IMR-90 (cell line): Measurements from ENCODE around the gene RMI2. TPM values are rescaled to one million over a fixed set of nuclear protein-coding genes. Genes with fewer than 3 reads are reported as not detected.
A peak's percentile ranks its signal among the peaks of the same experiment; 100 is the strongest.

Experiments
- ATAC-seq: fragments of 200-7000 bp; cut with Tn5 transposase; 2 replicates; pipeline ENCODE4 v1.9.1; 2020; ENCODE audit warnings: low read depth, mild to moderate bottlenecking, moderate library complexity
- BruUV-seq: library from RNA; stranded (reverse); fragments of 400-500 nt; replicated peaks from 2 replicates; lab custom pipeline; 2021; lab: Mats Ljungman, UMichigan
- CTCF ChIA-PET: fragments of 300-600 bp; formaldehyde crosslinking; extraction: SDS; loops from one replicate; lab custom pipeline; 2021; ENCODE audit warnings: antibody characterized with exemption; lab: Yijun Ruan, JAX
- POLR2A ChIA-PET: fragments of 300-600 bp; sonication (Branson Sonifier 250); formaldehyde crosslinking; loops from one replicate; lab custom pipeline; 2022; ENCODE audit warnings: antibody characterized with exemption; ENCODE audit not compliant: unreplicated experiment; lab: Charles Lee
- DNase-seq: peaks from one replicate; pipeline ENCODE4 v3.0.0; 2013
- H2AFZ ChIP-seq: replicated peaks from 2 replicates; pipeline ENCODE3; 2013; ENCODE audit warnings: low read length, mild to moderate bottlenecking; ENCODE audit not compliant: poor library complexity
- H2AK5ac ChIP-seq: 2 replicates; pipeline ENCODE4 v1.6.1; 2013; ENCODE audit warnings: low read depth, low read length, inconsistent platforms
- H2AK9ac ChIP-seq: replicated peaks from 2 replicates; pipeline ENCODE3; 2013; ENCODE audit warnings: mild to moderate bottlenecking, low read depth, low read length, moderate library complexity; ENCODE audit not compliant: poor library complexity
- H2BK120ac ChIP-seq: 2 replicates; pipeline ENCODE4 v1.6.1; 2013; ENCODE audit warnings: low read depth, low read length, inconsistent platforms
- H2BK15ac ChIP-seq: 3 replicates; pipeline ENCODE4 v1.6.1; 2013; ENCODE audit warnings: low read depth, low read length, inconsistent platforms
- H2BK20ac ChIP-seq: 2 replicates; pipeline ENCODE4 v1.6.1; 2013; ENCODE audit warnings: low read depth, mild to moderate bottlenecking, inconsistent platforms, low read length, moderate library complexity
- H2BK5ac ChIP-seq: 2 replicates; pipeline ENCODE4 v1.6.1; 2013; ENCODE audit warnings: mild to moderate bottlenecking, low read depth, low read length, inconsistent platforms; ENCODE audit not compliant: poor library complexity, severe bottlenecking
- H3K14ac ChIP-seq: replicated peaks from 2 replicates; pipeline ENCODE4 v1.6.1; 2013; ENCODE audit warnings: low read depth, low read length, inconsistent platforms
- H3K18ac ChIP-seq: 2 replicates; pipeline ENCODE4 v1.6.1; 2013; ENCODE audit warnings: low read depth, low read length, control low read depth
- H3K23ac ChIP-seq: 2 replicates; pipeline ENCODE4 v1.6.1; 2013; ENCODE audit warnings: low read depth, low read length, inconsistent platforms
- H3K27ac ChIP-seq: 2 replicates; pipeline ENCODE4 v1.5.1; 2013; ENCODE audit warnings: mild to moderate bottlenecking, control low read depth, low read length; ENCODE audit not compliant: insufficient read depth
- H3K27me3 ChIP-seq: 2 replicates; pipeline ENCODE4 v1.6.1; 2013; ENCODE audit warnings: low read length; ENCODE audit not compliant: control insufficient read depth, insufficient read depth
- H3K36me3 ChIP-seq: 2 replicates; pipeline ENCODE4 v1.6.1; 2013; ENCODE audit warnings: low read length, mixed read lengths; ENCODE audit not compliant: control insufficient read depth, insufficient read depth
- H3K4ac ChIP-seq: 2 replicates; pipeline ENCODE4 v1.6.1; 2013; ENCODE audit warnings: low read depth, low read length, inconsistent platforms
- H3K4me1 ChIP-seq: 2 replicates; pipeline ENCODE4 v1.6.1; 2013; ENCODE audit warnings: low read length, mixed read lengths; ENCODE audit not compliant: control insufficient read depth, insufficient read depth
- H3K4me2 ChIP-seq: 2 replicates; pipeline ENCODE4 v1.6.1; 2013; ENCODE audit warnings: low read depth, mild to moderate bottlenecking, control low read depth, low read length, moderate library complexity
- H3K4me3 ChIP-seq: 2 replicates; pipeline ENCODE4 v1.5.1; 2013; ENCODE audit warnings: low read depth, mild to moderate bottlenecking, control low read depth, low read length, moderate library complexity; ENCODE audit not compliant: insufficient read depth
- H3K56ac ChIP-seq: 2 replicates; pipeline ENCODE4 v1.6.1; 2013; ENCODE audit warnings: low read length, inconsistent platforms; ENCODE audit not compliant: insufficient read depth; ENCODE audit errors: extremely low read depth
- H3K79me1 ChIP-seq, 2 experiments: 2 replicates each; pipeline ENCODE4 v1.6.1; 2013; ENCODE audit warnings: low read length in 2 of 2, inconsistent platforms in 1 of 2, low read depth in 1 of 2
- H3K9ac ChIP-seq: 2 replicates; pipeline ENCODE4 v1.6.1; 2013; ENCODE audit warnings: low read depth, low read length, control low read depth
- H3K9me1 ChIP-seq: 2 replicates; pipeline ENCODE4 v1.6.1; 2013; ENCODE audit warnings: low read length, inconsistent platforms; ENCODE audit not compliant: insufficient read depth
- H3K9me3 ChIP-seq: 2 replicates; pipeline ENCODE4 v1.6.1; 2013; ENCODE audit warnings: low read length; ENCODE audit not compliant: control insufficient read depth, insufficient read depth
- H4K20me1 ChIP-seq: 2 replicates; pipeline ENCODE4 v1.6.1; 2013; ENCODE audit warnings: low read length, inconsistent platforms; ENCODE audit not compliant: insufficient read depth
- H4K5ac ChIP-seq: 2 replicates; pipeline ENCODE4 v1.6.1; 2013; ENCODE audit warnings: mild to moderate bottlenecking, low read depth, low read length, control low read depth
- H4K8ac ChIP-seq, 2 experiments: 2 replicates each; pipeline ENCODE4 v1.6.1; 2013; ENCODE audit warnings: low read depth in 2 of 2, low read length in 2 of 2, control low read depth in 1 of 2, inconsistent platforms in 1 of 2
- H4K91ac ChIP-seq: 2 replicates; pipeline ENCODE4 v1.6.1; 2013; ENCODE audit warnings: low read depth, low read length, inconsistent platforms; ENCODE audit not compliant: insufficient read depth
- CEBPB ChIP-seq: IDR thresholded peaks from 2 replicates; pipeline ENCODE4 v1.6.1; 2012; ENCODE audit warnings: low read depth, low read length, improper control_type of control experiment
- MAFK ChIP-seq: IDR thresholded peaks from 2 replicates; pipeline ENCODE4 v1.6.1; 2012; ENCODE audit warnings: low read depth, low read length, improper control_type of control experiment
- WGBS, 2 experiments: methylation state at CpG; one replicate each; pipeline versions ENCODE4 v1.1.5 to v1.1.7; 2013; ENCODE audit warnings: missing lambda C conversion rate in 2 of 2; ENCODE audit not compliant: insufficient read length in 1 of 2; ENCODE audit errors: extremely low coverage in 2 of 2; 5-methylcytosine and 5-hydroxymethylcytosine counted together
- dilution Hi-C: fragments of 300-500 bp; cut with HindIII; formaldehyde crosslinking; loops from one replicate; pipeline ENCODE4 v1.14.3; 2018; ENCODE audit warnings: low sequenced_read_pairs; ENCODE audit not compliant: unreplicated experiment
- in situ Hi-C: fragments of 300-500 bp; cut with MboI; formaldehyde crosslinking; loops from 3 replicates; pipeline ENCODE4 v1.14.3; 2019; ENCODE audit warnings: low sequenced_read_pairs, inconsistent platforms, mixed read lengths
- intact Hi-C: fragments of 100-400 bp; cut with micrococcal nuclease; formaldehyde crosslinking; loops from 2 replicates; pipeline ENCODE4 v1.10.0; 2022
- polyA plus RNA-seq, 3 experiments: library from polyadenylated mRNA; depleted of rRNA; stranded (reverse); fragments of >200 nt; gene quantifications; 2 replicates each; pipeline ENCODE4 v1.2.3, GENCODE V29; 2012; ENCODE audit warnings: low replicate concordance in 1 of 3
- total RNA-seq: library from RNA; depleted of rRNA; stranded (reverse); fragments of >200 nt; gene quantifications from 2 replicates; pipeline ENCODE4 v1.2.3, GENCODE V29; 2012

RMI2 gene
- total and polyA plus RNA-seq, 2 of the 4 experiments (the other 2 are of a cell fraction) = 3.2 to 5.6 TPM

GRCh38 chr16:11374255-11374654 lies 29.0 kb downstream of the RMI2 start:
- H4K91ac ChIP-seq = no peak overlapping the region
- in situ Hi-C loops = no loop called here
- dilution Hi-C loops = no loop called here
- no peaks in the 10 kb centered on the region for H3K36me3 ChIP-seq
- no peaks in the 10 kb centered on the region for H4K20me1 ChIP-seq
- intact Hi-C loops = no loop called here
- ChIA-PET POLR2A (no interaction called here), CTCF (interaction anchor here (1.0 kb wide), 1 partner anchor 410 kb away, joined by 3 read pairs; no protein-coding TSS in a partner anchor)
- peak overlapping the region; percentile 28; the same call in 1 of the 2 replicates for H3K18ac ChIP-seq
- H3K56ac ChIP-seq = no peak overlapping the region
- H2AK9ac ChIP-seq = no peak overlapping the region
- DNase-seq (no peak), ATAC-seq (peak; percentile 82)
- no peak overlapping the region for H2BK120ac ChIP-seq
- no peak overlapping the region for H3K27ac ChIP-seq
- H2BK15ac ChIP-seq = no peak overlapping the region
- H4K5ac ChIP-seq = no peak overlapping the region
- H3K4me2 ChIP-seq = peak overlapping the region; percentile 36; the same call in 1 of the 2 replicates
- no CpG with 5 or more reads among the region's 4 CpGs for WGBS, 2 experiments
- no peaks in the 10 kb centered on the region for H3K27me3 ChIP-seq
- H2AK5ac ChIP-seq = no peak overlapping the region
- no peak overlapping the region for H2BK5ac ChIP-seq
- no peaks in the 10 kb centered on the region for H3K79me1 ChIP-seq
- no peak overlapping the region for H3K4ac ChIP-seq
- H3K9ac ChIP-seq = no peak overlapping the region
- no peak overlapping the region for H2BK20ac ChIP-seq
- H3K23ac ChIP-seq = no peak overlapping the region
- no peak overlapping the region for H4K8ac ChIP-seq
- H3K9me3 ChIP-seq = no peaks in the 10 kb centered on the region
- H3K4me3 ChIP-seq = no peak overlapping the region
- H3K4me1 ChIP-seq = peaks cover 6% of the 10 kb centered on the region
- TF ChIP-seq MAFK (no peak), CEBPB (no peak)
- no peaks in the 10 kb centered on the region for H3K9me1 ChIP-seq
- no peak overlapping the region for H2AFZ ChIP-seq
- no TSS peak for BruUV-seq
- peak overlapping the region; percentile 72; the same call in 1 of the 2 replicates for H3K14ac ChIP-seq
